ENCODE results near the gene IGFLR1.

GRCh38 chr19:35751839-35752745 lies 9.8 kb upstream of the IGFLR1 start:
- TF ChIP-seq CTCF (IDR thresholded peaks at IDR 0.05), result no peak
- no peak for TF ChIP-seq MAZ (IDR thresholded peaks at IDR 0.05; ENCODE audit: borderline replicate concordance, low read depth, low read length)
- no peak for TF ChIP-seq PHF8 (IDR thresholded peaks at IDR 0.05; ENCODE audit: borderline replicate concordance, low read depth)
- TF ChIP-seq MAX (IDR thresholded peaks at IDR 0.05), result no peak
- TF ChIP-seq EP300 (IDR thresholded peaks at IDR 0.05), result no peak
- no peak for TF ChIP-seq POLR2A (IDR thresholded peaks at IDR 0.05; ENCODE audit: low read length)
- TF ChIP-seq JUNB (IDR thresholded peaks at IDR 0.05), result no peak
- no peak for TF ChIP-seq GATA3 (IDR thresholded peaks at IDR 0.05; ENCODE audit: borderline replicate concordance)
- no peak for TF ChIP-seq EHMT2 (IDR thresholded peaks at IDR 0.05; ENCODE audit: low read depth)
- TF ChIP-seq CBX2 (IDR thresholded peaks at IDR 0.05; ENCODE audit: borderline replicate concordance, low read depth), result no peak
